RWPE2 (cell line): ENCODE results near the gene SPEG.

Experiments
- ATAC-seq: fragments of 200-7000 bp; cut with Tn5 transposase; 3 replicates; pipeline ENCODE4 v1.9.1; 2021; ENCODE audit warnings: low read depth
- DNase-seq: peaks from one replicate; pipeline ENCODE4 v3.0.0-alpha.2; 2020; ENCODE audit warnings: low spot score
- H3K27ac ChIP-seq: fragments of 450-650 bp; 2 replicates; pipeline ENCODE4 v1.5.1; 2017; ENCODE audit warnings: mild to moderate bottlenecking; ENCODE audit not compliant: poor library complexity, severe bottlenecking
- H3K27me3 ChIP-seq: fragments of 250-450 bp; sonication (Bioruptor Pico); 2 replicates; pipeline ENCODE4 v1.5.1; 2021; ENCODE audit warnings: mild to moderate bottlenecking, moderate library complexity; ENCODE audit not compliant: insufficient read depth, poor library complexity, severe bottlenecking
- H3K36me3 ChIP-seq: fragments of 250-450 bp; sonication (Bioruptor Pico); 2 replicates; pipeline ENCODE4 v1.5.1; 2020; ENCODE audit warnings: low read depth, mild to moderate bottlenecking, moderate library complexity
- H3K4me1 ChIP-seq: fragments of 250-450 bp; sonication (Bioruptor Pico); 2 replicates; pipeline ENCODE4 v1.5.1; 2021; ENCODE audit warnings: mild to moderate bottlenecking, moderate library complexity; ENCODE audit not compliant: insufficient read depth, poor library complexity, severe bottlenecking
- H3K4me3 ChIP-seq: fragments of 250-450 bp; sonication (Bioruptor Pico); 2 replicates; pipeline ENCODE4 v1.5.1; 2021; ENCODE audit warnings: mild to moderate bottlenecking, moderate library complexity; ENCODE audit not compliant: severe bottlenecking
- H3K9me3 ChIP-seq: fragments of 250-450 bp; sonication (Bioruptor Pico); 2 replicates; pipeline ENCODE4 v1.5.1; 2021; ENCODE audit warnings: mild to moderate bottlenecking, moderate library complexity; ENCODE audit not compliant: severe bottlenecking
- CTCF ChIP-seq: fragments of 450-650 bp; IDR thresholded peaks from one replicate; pipeline ENCODE4 v1.5.1; 2017; ENCODE audit warnings: mild to moderate bottlenecking, moderate library complexity; ENCODE audit not compliant: poor library complexity, severe bottlenecking

The SPEG gene

GRCh38 chr2:219538956-219539788 lies 104.5 kb downstream of the SPEG start:
- Histone ChIP-seq H3K9me3 (no peaks in the 10 kb centered on the region), H3K27ac (peak overlapping the region; percentile 4), H3K4me1 (peaks cover 9% of the 10 kb centered on the region), H3K4me3 (no peak overlapping the region), H3K27me3 (no peaks in the 10 kb centered on the region), H3K36me3 (peaks cover 27% of the 10 kb centered on the region)
- DNase-seq (no peak), ATAC-seq (no peak)
- TF ChIP-seq CTCF = no peak

DNA sequence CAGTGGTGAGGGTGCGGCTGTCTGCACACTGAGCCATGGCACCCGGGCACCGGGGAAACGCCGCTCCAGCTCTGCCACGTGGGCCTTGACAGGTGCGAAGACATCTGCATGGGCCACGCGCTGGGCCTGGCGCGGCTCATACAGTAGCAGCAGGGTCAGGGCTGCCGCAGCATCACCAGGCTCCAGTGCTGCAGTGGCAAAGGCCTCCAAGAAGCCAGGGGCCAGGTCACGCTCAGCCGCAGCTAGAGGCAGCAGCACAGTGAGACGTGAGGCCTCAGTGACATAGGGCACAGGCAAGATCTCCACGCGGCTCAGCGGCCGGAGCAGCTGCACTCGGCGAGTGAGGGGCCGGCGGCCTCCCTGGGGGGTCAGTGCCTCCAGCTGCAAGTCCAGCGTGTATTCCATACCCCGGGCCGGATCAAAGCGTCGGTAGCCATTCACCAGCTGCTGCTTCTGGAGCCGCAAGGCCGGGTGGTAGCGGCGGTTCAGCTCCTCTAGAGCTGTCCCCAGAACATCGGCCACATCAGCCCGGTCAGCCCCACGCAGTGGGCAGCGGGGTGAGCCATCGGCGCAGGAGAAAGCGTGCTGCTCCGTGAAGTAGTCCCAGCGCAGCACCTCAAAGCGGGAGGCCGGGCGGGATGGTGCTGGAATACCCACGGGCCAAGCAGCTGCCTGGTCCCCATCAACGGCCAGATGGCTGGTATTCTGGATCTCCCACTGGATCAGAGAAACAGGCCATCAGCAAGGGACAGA lies 105.5 kb downstream of the SPEG start:
- Histone ChIP-seq H3K27ac (no peak overlapping the region), H3K36me3 (peaks cover 27% of the 10 kb centered on the region), H3K27me3 (no peaks in the 10 kb centered on the region), H3K9me3 (no peaks in the 10 kb centered on the region), H3K4me3 (no peak overlapping the region), H3K4me1 (peaks cover 9% of the 10 kb centered on the region)
- ATAC-seq (no peak), DNase-seq (no peak)
- TF ChIP-seq CTCF = no peak

DNA sequence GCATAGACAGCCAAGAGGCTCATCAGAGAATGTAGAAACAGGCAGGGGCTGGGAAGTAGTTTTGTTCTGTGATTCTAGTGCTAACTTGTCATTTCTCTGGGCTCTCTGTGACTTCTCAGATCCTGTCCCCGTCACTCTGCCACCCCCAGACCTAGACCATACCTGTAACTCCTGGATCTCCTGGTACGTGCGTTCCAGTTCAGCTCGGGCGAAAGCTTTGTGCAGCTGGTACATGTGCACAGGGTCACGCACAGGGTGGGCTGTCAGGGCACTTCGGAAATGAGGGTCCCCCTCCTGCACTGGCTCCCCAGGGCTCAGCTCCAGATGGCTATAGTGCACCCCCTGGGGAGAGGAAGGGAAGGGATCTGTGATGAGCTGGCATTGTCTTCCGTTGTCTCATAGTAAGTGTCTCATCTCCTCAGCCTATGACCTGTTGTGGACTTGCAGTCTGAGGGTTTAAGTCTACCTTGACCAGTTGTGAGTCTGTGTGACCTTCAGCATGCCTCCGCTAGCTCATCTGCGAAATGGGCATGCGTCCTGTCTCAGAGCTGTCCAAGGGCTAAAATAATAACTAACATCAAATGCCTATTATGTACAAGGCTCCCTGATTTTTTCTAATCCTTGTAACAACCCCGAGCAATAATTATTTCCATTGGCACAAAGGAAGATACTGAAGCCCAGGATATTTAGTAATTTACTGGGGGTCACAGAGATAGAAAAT lies 106.3 kb downstream of the SPEG start:
- no peak for TF ChIP-seq CTCF
- DNase-seq (no peak), ATAC-seq (no peak)
- Histone ChIP-seq H3K9me3 (no peaks in the 10 kb centered on the region), H3K27me3 (no peaks in the 10 kb centered on the region), H3K4me3 (no peak overlapping the region), H3K4me1 (peaks cover 9% of the 10 kb centered on the region), H3K36me3 (peaks cover 27% of the 10 kb centered on the region), H3K27ac (no peak overlapping the region)

DNA sequence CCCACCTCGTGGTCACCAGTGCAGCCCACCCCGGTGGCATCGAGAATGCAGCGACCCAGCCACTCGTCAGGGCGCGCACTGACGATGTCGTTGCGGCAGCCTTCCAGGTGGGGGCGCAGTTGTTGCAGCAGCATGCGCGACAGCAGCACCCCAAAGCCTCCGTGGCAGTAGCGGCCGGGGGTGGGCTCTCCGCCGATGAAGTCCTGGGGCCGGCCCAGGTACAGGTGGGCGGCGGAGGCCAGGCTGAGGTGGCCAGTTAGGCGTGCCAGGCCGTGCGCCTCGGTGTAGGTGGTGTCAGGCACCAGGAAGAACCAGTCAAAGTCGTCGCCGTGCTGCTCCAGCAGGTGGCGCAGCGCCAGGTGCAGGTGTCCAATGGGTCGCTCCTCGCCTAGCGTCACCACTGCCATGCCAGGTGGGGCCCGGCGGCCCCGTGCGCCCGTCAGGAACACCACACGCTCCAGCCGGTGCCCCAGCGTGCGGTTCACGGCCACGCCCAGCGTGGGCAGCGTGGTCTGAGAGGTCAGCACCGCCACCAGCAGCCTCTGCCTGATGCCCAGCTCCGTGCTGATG lies 107.1 kb downstream of the SPEG start:
- H3K27ac ChIP-seq = peak overlapping the region; percentile 79
- peak; percentile 98 for TF ChIP-seq CTCF

More for the DNA sequence above, 107.1 kb downstream of the SPEG start:
- ATAC-seq (peak; percentile 37), DNase-seq (peak; percentile 89)
- Histone ChIP-seq H3K27me3 (no peaks in the 10 kb centered on the region), H3K9me3 (no peaks in the 10 kb centered on the region), H3K4me3 (peak overlapping the region; percentile 80), H3K4me1 (peaks cover 9% of the 10 kb centered on the region), H3K36me3 (peaks cover 27% of the 10 kb centered on the region)
